NCI-H774 (cell line): ENCODE results near the gene PLPP3.
"Not testable (repeated sequence)": the region's sequence is repeated elsewhere in the genome, so short reads cannot be mapped to it uniquely, and the experiment has no call there.

Experiments used
- DNase-seq: peaks from one replicate; lab custom pipeline; 2025; lab: John Stamatoyannopoulos, UW

PLPP3 gene

DNA sequence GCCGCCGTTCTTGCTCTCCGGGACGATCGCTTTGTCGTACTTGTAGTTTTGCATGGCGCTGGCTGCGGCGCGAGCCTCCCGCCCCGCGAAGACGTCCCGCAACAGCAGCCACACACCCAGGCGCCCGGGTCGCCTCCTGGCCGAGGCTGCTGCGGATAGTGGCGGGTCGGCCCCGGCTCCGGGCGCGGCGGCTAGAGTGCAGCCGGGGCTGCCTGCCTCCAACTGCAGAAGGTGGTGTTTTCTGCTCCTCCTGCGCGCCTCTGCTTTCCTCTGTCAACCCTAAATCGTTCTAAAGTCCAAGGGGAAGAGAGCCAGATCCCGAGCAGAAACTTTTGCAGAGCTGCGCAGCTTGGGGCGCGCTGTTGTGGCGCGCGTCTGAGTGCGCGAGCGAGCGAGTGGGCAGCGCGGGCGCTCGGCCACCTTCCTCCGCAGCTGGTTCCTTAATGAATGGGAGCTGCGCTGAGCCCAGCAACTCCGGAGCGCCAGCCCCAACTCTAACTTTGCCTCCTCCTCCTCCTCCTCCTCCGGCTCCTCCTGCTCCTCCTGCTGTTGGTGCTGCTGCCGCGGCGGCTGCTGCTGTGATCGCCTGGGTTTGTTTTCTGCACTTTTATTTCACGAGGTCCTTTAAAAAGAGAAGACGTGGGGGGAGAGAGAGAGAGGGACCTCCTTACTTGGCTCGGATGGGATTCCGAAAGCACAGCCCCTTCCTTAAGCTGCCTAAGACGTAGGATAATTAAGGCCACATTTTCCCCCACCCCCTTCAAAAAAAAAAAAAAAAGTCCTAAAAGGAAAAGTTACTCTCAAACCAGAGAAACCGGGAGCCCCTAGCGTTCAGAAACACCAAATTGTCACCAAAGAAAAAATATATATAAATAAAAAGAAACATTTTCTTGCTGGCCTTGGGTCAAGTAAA, at the start of gene PLPP3:
TSS of gene PLPP3 (minus strand) at position 601 of the 913 bp plus-strand sequence. CDS start at position 54, 547 bp downstream.
- DNase-seq, result peak; percentile 52

DNA sequence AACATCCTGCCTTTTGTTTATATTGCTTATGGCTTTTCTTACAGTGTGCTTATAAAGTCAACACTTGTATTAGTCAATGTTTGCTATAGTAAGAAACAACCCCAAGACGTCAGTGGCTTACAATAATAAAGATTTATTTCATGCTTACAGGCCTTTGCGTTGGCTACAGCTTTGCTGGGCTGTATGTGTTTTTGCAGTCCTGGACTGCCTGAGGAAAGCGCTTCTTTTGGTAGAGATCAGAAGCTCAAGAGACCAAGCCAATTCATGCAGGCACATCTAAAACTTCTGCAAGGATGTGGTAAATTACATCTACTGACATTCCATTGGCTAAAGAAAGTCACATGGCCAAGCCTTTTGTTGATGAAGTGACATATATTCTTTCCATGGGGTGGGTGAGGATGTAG, 48.3 kb upstream of the PLPP3 start:
- peak; percentile 38 for DNase-seq

DNA sequence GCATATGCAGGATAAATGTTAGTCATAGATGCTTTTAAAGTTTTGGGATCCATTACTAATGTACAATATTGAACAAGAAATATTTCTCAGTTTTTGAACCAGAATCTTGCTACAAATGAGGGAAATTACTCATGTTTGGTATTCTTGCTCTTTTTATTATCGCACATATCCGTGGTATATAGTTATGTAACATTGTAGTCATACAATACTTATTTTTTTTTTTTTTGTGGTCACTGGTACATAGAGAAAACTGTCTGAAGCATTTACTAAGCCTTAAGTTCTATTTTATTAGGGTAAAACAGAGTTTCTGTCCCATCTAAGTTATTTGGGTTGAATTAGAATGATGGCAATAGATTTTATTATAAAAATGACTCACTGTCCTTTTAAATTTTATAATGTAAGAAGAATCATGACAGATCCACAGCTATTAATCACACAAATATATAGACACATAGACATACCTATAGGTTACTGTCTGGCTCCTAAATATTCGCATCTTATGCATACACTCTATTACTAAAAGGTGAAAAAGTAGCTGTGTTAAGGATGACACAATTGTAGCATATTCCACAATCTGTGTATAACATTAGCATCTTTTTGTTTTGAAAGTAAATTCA, 47.8 kb upstream of the PLPP3 start:
- DNase-seq, result no peak

DNA sequence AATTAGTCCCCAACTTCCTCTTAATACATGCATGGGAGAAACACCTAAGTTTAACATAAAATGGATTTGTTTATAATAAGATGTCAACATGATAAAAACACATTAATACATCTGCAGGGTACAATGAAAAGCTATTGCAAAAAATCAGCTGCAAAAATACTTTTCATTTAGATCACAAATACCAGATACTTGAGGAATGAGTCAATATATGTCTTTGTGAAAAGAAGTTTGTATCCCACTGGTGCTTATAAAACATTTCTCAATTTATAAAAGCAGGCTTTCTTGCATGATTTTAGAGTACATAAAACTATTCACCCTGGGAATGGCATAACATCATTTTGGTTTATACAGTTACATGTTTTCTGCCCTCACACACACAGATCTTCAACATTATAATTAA, 47.2 kb upstream of the PLPP3 start:
- no peak for DNase-seq

DNA sequence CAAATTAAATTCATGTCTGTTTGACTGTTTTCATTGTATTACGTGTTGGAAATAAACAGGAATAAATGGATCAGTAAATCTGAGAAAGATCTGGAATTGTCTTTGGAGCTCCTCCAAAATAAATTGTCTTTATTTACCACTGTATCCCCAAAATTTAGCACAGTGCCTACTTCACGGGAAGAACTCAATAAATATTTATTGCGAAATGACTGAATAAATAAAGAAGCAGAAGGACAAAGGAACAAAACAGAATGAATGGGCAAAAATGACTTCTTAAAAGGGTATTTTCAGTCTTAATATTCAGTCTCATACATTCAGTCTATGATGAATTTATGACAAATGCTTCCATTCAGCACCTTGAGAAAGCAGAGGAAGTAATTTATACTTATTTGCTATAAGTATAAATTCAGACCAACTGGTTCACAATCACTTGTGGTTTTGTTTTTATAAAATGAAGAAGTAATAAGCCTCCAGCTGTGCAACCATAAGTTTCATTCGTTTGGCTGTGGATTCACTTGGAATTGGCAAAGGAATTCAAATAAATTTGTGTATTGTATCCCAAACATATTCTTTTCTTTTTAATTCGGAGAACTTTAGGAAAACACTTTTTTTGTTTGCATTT, 46.6 kb upstream of the PLPP3 start:
- no peak for DNase-seq

DNA sequence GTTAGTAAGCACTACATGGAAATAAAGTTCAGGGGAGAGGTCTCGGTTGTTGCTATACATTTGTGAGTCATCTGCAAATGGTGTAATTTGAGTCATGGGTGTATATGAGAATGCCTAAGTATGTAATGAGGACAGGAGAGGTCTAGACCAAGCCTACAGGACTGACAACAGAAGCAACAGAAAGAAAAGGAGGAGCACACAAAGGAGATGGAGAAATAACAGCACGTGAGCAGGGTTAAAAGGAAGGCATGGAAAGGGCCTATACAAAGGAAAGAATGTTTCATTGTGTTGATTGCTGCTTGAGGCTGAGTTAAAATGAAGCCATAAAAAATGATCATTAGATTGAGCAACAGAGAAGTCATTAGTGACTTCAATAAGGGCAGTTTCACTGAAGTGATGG, 37.8 kb upstream of the PLPP3 start:
- DNase-seq, result no peak

DNA sequence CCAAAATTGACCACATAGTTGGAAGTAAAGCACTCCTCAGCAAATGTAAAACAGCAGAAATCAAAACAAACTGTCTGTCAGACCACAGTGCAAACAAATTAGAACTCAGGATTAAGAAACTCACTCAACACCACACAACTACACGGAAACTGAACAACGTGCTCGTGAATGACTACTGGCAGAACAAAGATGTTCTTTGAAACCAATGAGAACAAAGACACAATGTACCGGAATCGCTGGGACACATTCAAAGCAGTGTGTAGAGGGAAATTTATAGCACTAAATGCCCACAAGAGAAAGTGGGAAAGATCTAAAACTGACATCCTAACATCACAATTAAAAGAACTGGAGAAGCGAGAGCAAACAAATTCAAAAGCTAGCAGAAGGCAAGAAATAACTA, 31.4 kb upstream of the PLPP3 start:
- not testable (repeated sequence) for DNase-seq

DNA sequence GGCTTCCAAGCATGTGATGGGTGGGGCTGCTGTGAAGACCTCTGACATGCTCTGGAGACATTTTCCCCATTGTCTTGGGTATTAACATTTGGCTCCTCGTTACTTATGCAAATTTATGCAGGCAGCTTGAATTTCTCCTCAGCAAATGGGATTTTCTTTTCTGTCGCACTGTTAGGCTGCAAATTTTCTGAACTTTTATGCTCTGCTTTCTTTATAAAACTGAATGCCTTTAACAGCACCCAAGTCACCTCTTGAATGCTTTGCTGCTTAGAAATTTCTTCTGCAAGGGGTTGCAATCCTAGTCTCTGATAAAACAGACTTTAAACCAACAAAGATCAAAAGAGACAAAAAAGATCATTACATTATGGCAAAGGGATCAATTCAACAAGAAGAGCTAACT, 30.7 kb upstream of the PLPP3 start:
- DNase-seq, result not testable (repeated sequence)

DNA sequence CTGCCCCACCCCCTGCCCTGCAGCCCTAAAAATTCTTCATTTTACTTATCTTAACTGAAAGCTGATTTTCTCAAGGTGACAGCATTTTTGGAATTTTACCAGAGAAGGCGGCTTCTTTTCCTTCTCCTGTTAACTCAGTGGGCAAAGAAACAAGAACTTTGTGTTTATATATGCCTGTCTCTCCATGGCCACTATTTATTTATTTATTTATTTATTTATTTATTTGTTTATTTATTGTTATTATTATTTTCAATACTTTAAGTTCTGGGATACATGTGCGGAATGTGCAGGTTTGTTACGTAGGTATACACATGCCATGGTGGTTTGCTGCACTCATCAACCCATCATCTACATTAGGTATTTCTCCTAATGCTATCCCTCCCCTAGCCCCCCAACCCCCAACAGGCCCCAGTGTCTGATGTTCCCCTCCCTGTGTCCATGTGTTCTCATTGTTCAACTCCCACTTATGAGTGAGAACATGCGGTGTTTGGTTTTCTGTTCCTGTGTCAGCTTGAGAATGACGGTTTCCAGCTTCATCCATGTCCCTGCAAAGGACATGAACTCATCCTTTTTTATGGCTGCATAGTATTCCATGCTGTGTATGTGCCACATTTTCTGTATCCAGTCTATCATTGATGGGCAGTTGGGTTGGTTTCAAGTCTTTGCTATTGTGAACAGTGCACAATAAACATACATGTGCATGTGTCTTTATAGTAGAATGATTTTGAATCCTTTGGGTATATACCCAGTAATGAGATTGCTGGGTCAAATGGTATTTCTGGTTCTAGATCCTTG, 16.2 kb upstream of the PLPP3 start:
- DNase-seq, result not testable (repeated sequence)

DNA sequence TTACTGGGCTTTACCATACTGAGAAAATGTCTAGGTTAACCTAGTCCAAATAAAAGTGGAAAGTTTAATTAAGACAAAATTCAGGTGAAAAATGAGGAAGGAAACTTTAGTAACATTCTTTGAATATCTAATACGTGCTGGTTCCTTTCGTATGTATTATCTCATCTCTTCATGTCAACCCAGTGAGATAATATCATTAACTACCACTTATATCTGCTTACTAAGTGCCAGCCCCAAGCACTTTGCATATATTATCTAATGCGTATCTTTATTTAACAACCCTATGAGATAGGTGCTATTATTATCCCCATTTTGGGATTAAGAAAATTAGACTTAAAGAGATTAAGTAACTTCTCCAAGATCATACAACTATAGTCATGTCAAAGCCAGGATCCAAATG, 12.5 kb upstream of the PLPP3 start:
- DNase-seq, result no peak

DNA sequence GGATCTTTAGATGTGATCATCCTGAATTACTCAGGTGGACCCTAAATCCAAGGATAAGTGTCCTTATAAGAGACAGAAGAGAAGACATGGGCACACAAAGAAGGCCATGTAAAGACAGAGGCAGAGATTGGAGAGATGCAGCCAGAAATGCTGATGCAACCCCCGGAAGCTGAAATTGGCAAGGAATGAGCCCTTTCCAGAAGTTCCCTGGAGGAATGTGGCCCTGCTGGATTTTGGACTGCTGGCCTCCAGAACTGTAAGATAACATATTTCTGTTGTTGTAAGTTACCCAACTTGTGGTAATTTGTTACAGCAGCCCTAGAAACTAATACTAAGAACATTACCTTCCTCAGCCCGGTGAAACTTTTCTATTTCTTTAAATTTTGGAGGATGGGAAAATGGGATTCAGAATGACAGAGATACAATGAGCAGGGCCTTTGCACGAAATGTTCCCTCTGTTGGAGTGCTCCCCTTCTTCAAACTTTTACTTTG, 11.2 kb upstream of the PLPP3 start:
- no peak for DNase-seq

DNA sequence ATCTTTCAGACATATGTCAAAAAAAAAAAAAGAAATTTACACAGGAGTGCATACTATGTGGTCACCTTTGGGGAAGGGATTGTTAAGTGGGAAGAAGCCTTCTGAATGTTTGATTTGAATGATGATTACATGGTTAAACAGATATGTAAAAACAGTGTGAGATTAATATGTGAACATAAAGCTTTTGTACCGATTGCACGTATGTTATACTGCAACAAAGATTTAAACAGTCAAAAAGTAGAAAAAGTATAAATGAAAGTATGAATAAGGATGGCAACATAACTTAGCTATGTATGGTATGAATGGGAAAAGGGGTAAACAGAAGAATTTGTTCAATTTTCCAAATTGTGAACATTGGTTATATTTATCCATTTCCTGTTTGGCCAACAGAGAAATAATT, 10.0 kb upstream of the PLPP3 start:
- no peak for DNase-seq

DNA sequence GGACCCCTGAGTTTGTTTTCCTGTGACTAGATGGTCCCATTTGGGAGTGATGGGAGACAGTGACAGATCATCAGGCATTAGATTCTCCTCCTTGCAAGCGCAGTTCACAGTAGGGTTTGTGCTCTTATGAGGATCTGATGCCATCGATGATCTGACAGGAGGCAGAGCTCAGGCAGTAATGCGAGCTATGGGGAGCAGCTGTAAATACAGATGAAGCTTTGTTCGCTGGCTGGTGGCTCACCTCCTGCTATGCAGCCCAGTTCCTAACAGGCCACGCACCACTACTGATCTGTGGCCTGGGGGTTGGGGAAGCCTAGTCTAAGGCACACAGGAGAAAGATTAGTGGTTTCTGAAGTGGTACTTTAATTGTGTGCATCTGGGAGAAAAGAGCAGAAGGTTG, 7.1 kb upstream of the PLPP3 start:
- no peak for DNase-seq

DNA sequence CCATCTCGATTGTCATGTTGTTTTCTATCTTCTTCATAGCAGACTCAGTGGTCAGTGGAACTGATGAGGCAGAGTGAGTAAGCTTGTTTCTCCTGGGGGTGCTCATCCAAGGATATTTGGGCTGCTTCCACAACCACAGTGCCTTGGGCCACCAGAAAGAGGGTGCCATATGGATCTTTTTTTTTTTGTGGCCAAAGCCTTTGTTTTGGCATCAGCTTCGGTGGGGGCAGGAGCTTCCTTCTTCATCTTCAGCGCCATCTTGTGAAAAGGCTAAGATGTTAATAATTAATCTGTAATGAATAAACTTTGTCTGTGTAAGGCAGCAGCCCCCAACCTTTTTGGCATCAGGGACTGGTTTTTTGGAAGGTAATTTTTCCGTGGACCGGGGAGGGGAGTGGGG, 6.6 kb upstream of the PLPP3 start:
- no peak for DNase-seq

DNA sequence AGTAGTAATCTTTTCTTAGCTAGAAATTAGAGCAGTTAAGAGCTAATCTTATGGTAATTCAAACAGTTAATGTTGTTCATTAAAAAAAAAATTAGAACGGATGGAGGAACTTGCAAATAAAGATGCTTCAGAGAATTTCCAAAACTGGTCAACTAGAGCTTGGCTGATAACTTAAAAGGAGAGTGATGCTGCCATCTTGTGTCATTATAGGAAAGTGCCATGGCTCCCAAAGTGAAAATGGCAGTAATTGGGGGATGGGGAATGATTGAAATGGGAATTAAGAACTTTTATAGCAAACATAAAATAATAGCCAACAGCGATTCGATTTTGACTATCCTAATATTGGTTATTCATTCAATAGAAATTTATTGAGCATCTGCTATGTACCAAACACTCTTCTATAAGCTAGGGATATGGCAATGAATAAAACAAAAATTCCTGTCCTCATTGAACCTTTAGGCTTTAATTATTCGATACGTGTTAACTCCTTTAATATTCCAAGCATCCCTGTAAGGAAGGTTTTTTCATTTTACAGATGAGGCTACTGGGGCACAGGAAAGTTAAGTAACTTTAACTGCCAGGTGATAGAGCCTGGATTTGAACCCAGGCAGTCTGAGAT, 5.7 kb upstream of the PLPP3 start:
- peak; percentile 47 for DNase-seq

DNA sequence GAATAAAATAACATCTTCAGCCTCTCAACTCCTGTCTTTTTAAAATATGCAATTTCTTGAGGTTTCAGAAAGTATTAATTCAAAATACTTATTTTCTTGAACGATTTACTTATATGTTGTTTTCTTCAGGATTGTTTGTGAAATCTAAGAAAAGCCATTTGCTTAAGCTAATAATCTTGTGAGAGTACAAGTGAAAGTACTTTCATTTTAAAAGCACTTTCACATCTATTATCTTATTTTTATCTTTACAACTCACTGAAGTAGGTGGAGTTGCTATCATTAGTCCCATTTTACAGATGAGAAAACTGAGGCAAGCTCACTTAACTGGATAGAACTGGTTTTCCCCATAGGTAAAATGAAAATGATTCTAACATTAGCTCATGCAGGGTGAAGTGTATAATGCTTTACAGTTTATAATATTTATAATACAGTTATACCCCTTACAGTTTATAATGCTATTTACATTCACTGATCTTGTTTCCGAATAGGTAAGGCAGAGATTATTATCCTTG, 4.7 kb upstream of the PLPP3 start:
- no peak for DNase-seq

DNA sequence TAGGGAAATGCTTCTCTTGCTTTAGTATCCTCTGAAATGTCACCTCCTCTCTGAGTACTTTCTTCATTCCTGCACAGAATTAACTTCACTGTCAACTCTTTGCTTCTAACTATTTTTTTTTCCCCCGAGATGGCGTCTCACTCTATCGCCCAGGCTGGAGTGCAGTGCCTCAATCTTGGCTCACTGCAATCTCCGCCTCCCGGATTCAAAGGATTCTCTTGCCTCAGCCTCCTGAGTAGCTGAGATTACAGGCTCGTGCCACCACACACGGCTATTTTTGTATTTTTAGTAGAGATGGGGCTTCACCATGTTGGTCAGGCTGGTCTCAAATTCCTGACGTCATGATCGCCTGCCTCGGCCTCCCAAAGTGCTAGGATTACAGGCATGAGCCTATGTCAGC, 1.4 kb upstream of the PLPP3 start:
- no peak for DNase-seq

DNA sequence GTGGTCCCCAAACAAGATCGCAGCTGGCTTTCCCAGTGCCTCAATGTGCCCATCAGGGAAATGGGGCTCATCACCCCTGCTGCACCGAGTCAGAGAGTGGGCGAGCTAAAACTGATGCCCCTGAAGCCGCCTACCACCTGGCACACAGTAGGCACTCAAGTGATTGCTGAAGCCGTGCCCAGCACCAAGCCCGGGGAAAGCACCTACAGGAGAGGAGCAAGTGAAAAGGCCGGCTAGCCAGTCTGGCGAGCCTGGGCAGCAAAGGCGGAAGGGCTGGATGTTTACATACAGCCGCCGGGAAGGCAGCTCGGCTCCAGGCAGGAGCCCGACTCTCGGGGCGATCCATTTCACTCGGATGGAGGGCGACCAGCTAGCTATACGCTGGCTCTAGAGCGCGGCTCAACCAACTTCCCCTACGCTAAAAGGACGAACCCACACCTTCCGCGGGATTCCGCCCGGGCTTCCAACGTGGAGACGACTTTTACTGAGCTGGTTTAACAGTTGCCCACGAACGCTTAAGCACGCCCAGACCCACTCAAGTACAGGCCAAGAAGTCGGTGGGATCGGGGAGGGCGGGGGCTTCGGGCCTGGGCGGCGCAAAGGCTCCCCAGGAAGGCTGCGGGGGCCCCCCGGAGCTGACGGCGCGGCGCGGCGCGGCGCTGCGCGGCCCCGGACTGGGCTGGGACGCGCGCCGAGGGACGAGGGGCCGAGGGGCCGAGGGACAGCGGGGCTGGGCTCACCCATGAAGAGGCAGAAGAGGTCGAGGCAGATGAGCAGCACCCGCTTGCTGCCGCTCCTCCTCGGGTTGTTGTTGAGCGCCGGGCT, 1.0 kb downstream of the PLPP3 start:
- peak; percentile 36 for DNase-seq

DNA sequence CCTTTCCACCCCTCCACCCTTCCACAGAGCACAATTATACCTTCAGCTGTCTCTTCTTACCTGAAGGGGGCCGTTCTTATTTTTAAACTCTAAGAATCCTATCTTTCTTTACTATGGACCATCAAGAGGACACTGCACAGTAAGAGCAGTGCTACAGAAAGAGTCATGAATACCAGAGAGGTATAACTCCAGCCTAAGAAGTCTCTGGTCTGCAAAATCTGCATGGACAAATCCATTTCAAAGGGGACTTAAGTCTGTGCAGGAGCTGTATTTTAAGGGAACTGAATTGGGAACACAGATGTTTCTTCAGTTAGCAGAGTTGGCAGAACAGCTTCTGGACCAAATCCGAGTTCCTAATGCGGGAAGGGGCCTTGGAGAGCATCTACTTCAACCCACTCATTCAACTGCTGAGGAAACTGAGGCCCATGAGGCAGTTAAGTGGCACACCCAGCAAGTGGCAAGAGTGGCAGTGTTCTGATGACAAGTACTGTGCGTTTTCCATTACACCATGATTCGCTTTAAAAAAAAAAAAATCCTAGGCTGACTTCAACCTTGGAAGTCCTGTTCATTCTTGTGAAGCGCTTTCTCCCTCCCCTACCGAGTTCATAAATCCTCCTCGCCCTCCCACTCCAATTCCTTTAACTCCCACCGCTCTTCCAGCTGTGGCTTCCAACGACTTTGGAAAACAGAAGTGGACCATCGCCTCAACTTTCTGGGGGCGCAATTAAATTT, 1.8 kb downstream of the PLPP3 start:
- no peak for DNase-seq

DNA sequence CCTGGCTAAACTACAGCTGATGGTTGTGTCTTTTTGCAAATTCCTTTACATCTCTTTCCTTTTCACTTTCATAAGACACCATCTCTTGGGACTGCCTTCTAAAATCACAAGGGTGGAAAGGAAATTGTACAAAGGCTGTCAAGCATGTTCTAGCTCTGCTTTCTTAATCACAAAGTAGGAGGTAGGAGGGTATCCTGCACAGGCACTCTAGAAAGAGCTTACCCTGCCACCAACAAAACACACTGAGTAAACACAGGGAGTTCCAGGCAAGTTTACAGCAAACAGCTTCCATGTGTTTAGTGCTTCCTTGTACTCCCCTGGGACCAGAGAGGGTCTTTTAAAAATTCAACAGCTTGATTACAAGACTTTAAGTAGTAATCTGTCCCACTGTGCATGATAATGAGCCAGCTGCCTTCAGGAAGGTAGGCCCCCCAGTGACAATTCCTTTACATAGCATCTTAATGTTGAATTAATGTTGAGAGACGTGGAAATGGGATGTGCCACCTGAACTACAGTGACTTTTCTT, 2.4 kb downstream of the PLPP3 start:
- no peak for DNase-seq
